ENCODE results near the gene GPD1.
"Not testable (repeated sequence)": the region's sequence is repeated elsewhere in the genome, so short reads cannot be mapped to it uniquely, and the experiment has no call there.

The GPD1 gene

GRCh38 chr12:50120521-50120920, 16.7 kb downstream of the GPD1 start:
- DNase-seq (ENCODE audit: low read depth in 1 of 2, low spot score in 1 of 2) = no peak

GRCh38 chr12:50120953-50121352, 17.1 kb downstream of the GPD1 start:
- no peak for DNase-seq (ENCODE audit: low read depth in 1 of 2, low spot score in 1 of 2)

GRCh38 chr12:50121641-50122040, 17.8 kb downstream of the GPD1 start:
- no peak for DNase-seq (ENCODE audit: low read depth in 1 of 2, low spot score in 1 of 2)

GRCh38 chr12:50123203-50123602, 19.4 kb downstream of the GPD1 start:
- no peak for DNase-seq (ENCODE audit: low read depth in 1 of 2, low spot score in 1 of 2)

GRCh38 chr12:50127546-50127945, 23.7 kb downstream of the GPD1 start:
- no peak for DNase-seq (ENCODE audit: low read depth in 1 of 2, low spot score in 1 of 2)

- no peak for DNase-seq (ENCODE audit: low read depth in 1 of 2, low spot score in 1 of 2)
These were observed 25.5 kb downstream of the GPD1 start for GRCh38 chr12:50129290-50129689.

GRCh38 chr12:50132505-50133135, 28.8 kb downstream of the GPD1 start:
- no peak for DNase-seq (ENCODE audit: low read depth in 1 of 2, low spot score in 1 of 2)

- DNase-seq (ENCODE audit: low read depth in 1 of 2, low spot score in 1 of 2) = no peak
These were observed 39.2 kb downstream of the GPD1 start for GRCh38 chr12:50142993-50143392.

GRCh38 chr12:50145439-50145838, 41.6 kb downstream of the GPD1 start:
- no peak for DNase-seq (ENCODE audit: low read depth in 1 of 2, low spot score in 1 of 2)

GRCh38 chr12:50147281-50147680, 43.5 kb downstream of the GPD1 start:
- no peak for DNase-seq (ENCODE audit: low read depth in 1 of 2, low spot score in 1 of 2)

GRCh38 chr12:50148011-50148410, 44.2 kb downstream of the GPD1 start:
- not testable (repeated sequence) for DNase-seq (ENCODE audit: low read depth in 1 of 2, low spot score in 1 of 2)

- DNase-seq (ENCODE audit: low read depth in 1 of 2, low spot score in 1 of 2) = no peak
These were observed 45.5 kb downstream of the GPD1 start for GRCh38 chr12:50149311-50149710.

GRCh38 chr12:50151047-50151687, 47.4 kb downstream of the GPD1 start:
- no peak for DNase-seq (ENCODE audit: low read depth in 1 of 2, low spot score in 1 of 2)

GRCh38 chr12:50154947-50155346, 51.1 kb downstream of the GPD1 start:
- not testable (repeated sequence) for DNase-seq (ENCODE audit: low read depth in 1 of 2, low spot score in 1 of 2)

GRCh38 chr12:50156641-50157040, 52.8 kb downstream of the GPD1 start:
- no peak for DNase-seq (ENCODE audit: low read depth in 1 of 2, low spot score in 1 of 2)

- DNase-seq (ENCODE audit: low read depth in 1 of 2, low spot score in 1 of 2) = no peak
These were observed 53.5 kb downstream of the GPD1 start for GRCh38 chr12:50157259-50157658.

GRCh38 chr12:50160643-50161042, 56.8 kb downstream of the GPD1 start:
- DNase-seq (ENCODE audit: low read depth in 1 of 2, low spot score in 1 of 2) = no peak

Measured in activated T-helper 1 cell treated with anti-CD3 and anti-CD28 coated beads, Interleukin-2, amount 50 U/mL, for 16 hours (primary cell).